ENCODE measurements around the gene TOX2. TPM values are rescaled to one million over a fixed set of nuclear protein-coding genes. Genes with fewer than 3 reads are reported as not detected.

TOX2 gene
- total RNA-seq, 3 donors from 2014 or later (not counting 1 experiment from before 2014, with no cell fraction given): 0.93 to 1.8 (median 1.2) TPM

GRCh38 chr20:43960231-43960630 is 45.6 kb downstream of the TOX2 start:
- no peak overlapping the region for H3K4me3 ChIP-seq (ENCODE audit: low read length)
- peaks cover 44 to 45% of the 10 kb centered on the region in 2 donors for H3K27me3 Mint-ChIP-seq (ENCODE audit: low read depth in 2 of 2)
- H3K4me1 Mint-ChIP-seq: peaks cover 70 to 71% of the 10 kb centered on the region in 2 donors
- peak overlapping the region in 1 of 2 donors; percentile 36 for H3K27ac Mint-ChIP-seq
- intact Hi-C loops (cut with micrococcal nuclease): no loop called here
- ATAC-seq (no peak), DNase-seq (peak in 1 of 2 donors; percentile 14)
- no peaks in the 10 kb centered on the region for H3K9me3 ChIP-seq (ENCODE audit: control insufficient read depth, insufficient read depth, low read length)
- H3K27me3 ChIP-seq (ENCODE audit: control insufficient read depth, insufficient read depth, low read length): peaks cover 52% of the 10 kb centered on the region
- no peak for TF ChIP-seq CTCF (IDR thresholded peaks at IDR 0.05)
- peaks cover 62% of the 10 kb centered on the region for H3K4me1 ChIP-seq (ENCODE audit: control insufficient read depth, insufficient read depth, low read length)
- peak overlapping the region; percentile 82 for H3K4me3 Mint-ChIP-seq
- H3K36me3 Mint-ChIP-seq: no peaks in the 10 kb centered on the region
- H3K36me3 ChIP-seq (ENCODE audit: control insufficient read depth, insufficient read depth, low read length): no peaks in the 10 kb centered on the region
- H3K9me3 Mint-ChIP-seq: no peaks in the 10 kb centered on the region
- WGBS (ENCODE audit: insufficient coverage): 96% methylated on average over 2 of the region's 2 CpGs
- no peak overlapping the region for H3K27ac ChIP-seq (ENCODE audit: low read length)

DNA sequence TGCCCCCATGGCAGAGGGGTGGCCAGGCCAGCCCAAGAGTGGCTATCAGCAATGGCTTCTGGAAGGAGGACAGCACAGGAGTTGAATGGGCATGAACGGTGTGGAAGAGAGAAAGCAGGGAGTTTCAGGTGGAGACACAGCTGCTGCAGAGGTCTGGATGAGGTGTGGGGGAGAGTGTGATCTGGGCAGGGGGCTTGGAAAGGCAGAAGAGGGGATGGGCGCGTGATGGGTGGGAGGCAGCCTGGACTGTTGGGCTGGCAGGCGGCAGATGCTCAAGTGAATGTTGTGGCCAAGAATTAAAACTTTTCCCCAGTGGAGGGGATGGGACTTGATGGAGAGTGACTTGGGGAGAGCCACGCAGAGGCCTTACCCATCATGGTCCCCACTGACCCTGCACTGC is 46.5 kb downstream of the TOX2 start:
- no peaks in the 10 kb centered on the region for H3K9me3 ChIP-seq (ENCODE audit: control insufficient read depth, insufficient read depth, low read length)
- H3K4me1 Mint-ChIP-seq: peaks cover 61 to 62% of the 10 kb centered on the region in 2 donors
- peaks cover 41 to 45% of the 10 kb centered on the region in 2 donors for H3K27me3 Mint-ChIP-seq (ENCODE audit: low read depth in 2 of 2)
- H3K27ac ChIP-seq (ENCODE audit: low read length): no peak overlapping the region
- H3K4me3 Mint-ChIP-seq: no peak overlapping the region
- TF ChIP-seq CTCF (IDR thresholded peaks at IDR 0.05): no peak
- intact Hi-C loops (cut with micrococcal nuclease): no loop called here
- H3K36me3 Mint-ChIP-seq: no peaks in the 10 kb centered on the region
- DNase-seq: peak in 1 of 2 donors; percentile 9
- no peak overlapping the region for H3K4me3 ChIP-seq (ENCODE audit: low read length)
- peaks cover 53% of the 10 kb centered on the region for H3K4me1 ChIP-seq (ENCODE audit: control insufficient read depth, insufficient read depth, low read length)
- H3K27me3 ChIP-seq (ENCODE audit: control insufficient read depth, insufficient read depth, low read length): peaks cover 52% of the 10 kb centered on the region
- H3K36me3 ChIP-seq (ENCODE audit: control insufficient read depth, insufficient read depth, low read length): no peaks in the 10 kb centered on the region
- no peak for ATAC-seq
- H3K9me3 Mint-ChIP-seq: no peaks in the 10 kb centered on the region
- H3K27ac Mint-ChIP-seq: no peak overlapping the region
- 97% methylated on average over 5 of the region's 5 CpGs for WGBS (ENCODE audit: insufficient coverage)

DNA sequence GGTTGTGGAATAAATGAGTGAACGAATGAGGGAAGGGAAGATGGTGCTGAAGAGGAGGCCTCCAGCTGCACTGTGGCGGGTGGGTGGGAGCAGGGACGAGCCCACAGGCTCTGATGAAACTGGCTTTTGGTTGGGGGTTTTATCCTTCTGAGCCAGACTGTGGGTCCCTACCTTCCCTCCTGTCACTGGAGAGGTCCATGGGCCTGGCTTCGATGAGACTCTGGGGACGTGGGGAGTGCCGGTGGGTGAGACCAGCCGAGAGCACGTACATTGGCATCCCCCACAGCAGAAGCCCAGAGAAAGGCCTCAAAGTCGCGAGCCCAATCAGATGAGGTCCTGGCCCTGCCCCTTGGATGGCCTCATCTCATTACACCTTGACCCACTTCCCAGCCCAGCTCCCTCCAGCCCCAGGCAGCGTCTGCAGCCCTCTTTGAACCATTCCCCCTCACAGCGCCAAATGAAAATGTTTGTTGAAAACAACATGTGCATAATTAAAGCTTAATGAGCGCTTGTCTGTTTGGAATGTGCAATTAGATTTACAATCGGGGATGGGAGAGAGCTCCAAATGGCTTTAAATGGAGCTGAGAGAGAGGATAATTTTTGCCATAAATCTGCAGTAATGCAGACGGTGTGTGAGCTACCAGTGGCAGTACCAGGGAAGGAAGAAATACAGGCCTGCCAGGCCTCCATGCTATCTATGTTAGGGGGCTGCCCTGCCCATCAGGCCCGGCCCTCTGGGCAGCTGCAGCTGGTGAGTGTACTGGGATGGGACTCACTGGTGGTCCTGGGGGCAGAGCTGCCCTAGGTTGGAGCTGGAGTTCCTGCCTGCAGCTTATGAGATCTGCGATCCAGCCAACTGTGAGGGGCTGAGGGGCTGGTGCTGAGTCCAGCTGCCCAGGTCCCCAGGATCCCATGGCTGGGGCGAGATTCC is 47.2 kb downstream of the TOX2 start:
- no peak for DNase-seq
- no peak overlapping the region for H3K27ac Mint-ChIP-seq
- H3K9me3 Mint-ChIP-seq: no peaks in the 10 kb centered on the region
- intact Hi-C loops (cut with micrococcal nuclease): no loop called here
- Histone ChIP-seq H3K4me3 (ENCODE audit: low read length) (no peak overlapping the region), H3K36me3 (ENCODE audit: control insufficient read depth, insufficient read depth, low read length) (no peaks in the 10 kb centered on the region), H3K9me3 (ENCODE audit: control insufficient read depth, insufficient read depth, low read length) (no peaks in the 10 kb centered on the region), H3K27me3 (ENCODE audit: control insufficient read depth, insufficient read depth, low read length) (peaks cover 52% of the 10 kb centered on the region), H3K4me1 (ENCODE audit: control insufficient read depth, insufficient read depth, low read length) (peaks cover 47% of the 10 kb centered on the region), H3K27ac (ENCODE audit: low read length) (no peak overlapping the region)
- no peak overlapping the region for H3K4me3 Mint-ChIP-seq
- no peak for ATAC-seq
- WGBS (ENCODE audit: insufficient coverage): 95% methylated on average over 18 of the region's 18 CpGs
- H3K36me3 Mint-ChIP-seq: no peaks in the 10 kb centered on the region
- H3K27me3 Mint-ChIP-seq (ENCODE audit: low read depth in 2 of 2): peaks cover 39 to 41% of the 10 kb centered on the region in 2 donors
- H3K4me1 Mint-ChIP-seq: peaks cover 56 to 57% of the 10 kb centered on the region in 2 donors
- no peak for TF ChIP-seq CTCF (IDR thresholded peaks at IDR 0.05)
